GM19468 (cell line): ENCODE results near the gene GRID1.
"Not testable (repeated sequence)": the region's sequence is repeated elsewhere in the genome, so short reads cannot be mapped to it uniquely, and the experiment has no call there.

Source experiments
- ATAC-seq: cut with Tn5 transposase; IDR thresholded peaks from one replicate; pipeline ENCODE4 v1.9.1; 2021; ENCODE audit warnings: mild to moderate bottlenecking, moderate library complexity, moderate number of reproducible peaks; ENCODE audit not compliant: unreplicated experiment; ENCODE audit errors: extremely low read depth

GRID1 gene

GRCh38 chr10:86077871-86078638 is 288.5 kb downstream of the GRID1 start:
- no peak for ATAC-seq

GRCh38 chr10:86077271-86077670 is 289.3 kb downstream of the GRID1 start:
- no peak for ATAC-seq

GRCh38 chr10:86076497-86076896 is 290.1 kb downstream of the GRID1 start:
- not testable (repeated sequence) for ATAC-seq

DNA sequence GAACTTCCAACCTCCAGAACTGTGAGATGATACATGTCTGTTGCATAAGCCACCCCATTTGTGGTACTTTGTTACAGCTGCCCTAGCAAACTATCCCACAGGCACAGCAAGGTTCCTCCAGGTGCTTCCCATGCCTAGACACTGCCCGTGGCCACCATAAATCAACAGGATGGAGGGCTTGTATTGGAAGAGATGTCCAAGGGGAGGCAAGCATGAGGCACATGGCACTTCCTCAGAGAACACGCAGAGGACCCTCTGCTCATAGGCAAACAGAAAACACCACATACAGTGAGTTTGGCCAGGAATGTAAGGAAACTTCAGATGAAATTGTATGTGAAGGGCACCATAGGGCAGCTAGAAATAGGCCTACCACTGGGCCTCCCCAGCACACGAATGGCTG is 291.1 kb downstream of the GRID1 start:
- no peak for ATAC-seq

DNA sequence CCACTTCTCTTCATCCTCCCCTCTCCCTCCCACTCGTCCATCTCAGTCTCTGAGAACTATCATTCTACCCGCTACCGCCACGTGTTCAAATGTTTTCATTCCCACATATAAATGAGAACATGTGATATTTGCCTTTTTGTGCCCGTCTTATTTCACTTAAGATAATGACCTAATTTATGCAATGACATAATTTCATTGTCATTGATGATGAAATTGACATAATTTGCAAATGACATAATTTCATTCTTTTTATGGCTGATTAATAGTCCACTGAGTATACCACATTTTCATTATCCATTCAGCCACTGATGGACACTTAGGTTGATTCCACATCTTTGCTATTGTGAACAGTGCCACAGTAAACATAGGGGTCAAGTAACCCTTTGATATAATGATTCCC is 292.3 kb downstream of the GRID1 start:
- no peak for ATAC-seq

DNA sequence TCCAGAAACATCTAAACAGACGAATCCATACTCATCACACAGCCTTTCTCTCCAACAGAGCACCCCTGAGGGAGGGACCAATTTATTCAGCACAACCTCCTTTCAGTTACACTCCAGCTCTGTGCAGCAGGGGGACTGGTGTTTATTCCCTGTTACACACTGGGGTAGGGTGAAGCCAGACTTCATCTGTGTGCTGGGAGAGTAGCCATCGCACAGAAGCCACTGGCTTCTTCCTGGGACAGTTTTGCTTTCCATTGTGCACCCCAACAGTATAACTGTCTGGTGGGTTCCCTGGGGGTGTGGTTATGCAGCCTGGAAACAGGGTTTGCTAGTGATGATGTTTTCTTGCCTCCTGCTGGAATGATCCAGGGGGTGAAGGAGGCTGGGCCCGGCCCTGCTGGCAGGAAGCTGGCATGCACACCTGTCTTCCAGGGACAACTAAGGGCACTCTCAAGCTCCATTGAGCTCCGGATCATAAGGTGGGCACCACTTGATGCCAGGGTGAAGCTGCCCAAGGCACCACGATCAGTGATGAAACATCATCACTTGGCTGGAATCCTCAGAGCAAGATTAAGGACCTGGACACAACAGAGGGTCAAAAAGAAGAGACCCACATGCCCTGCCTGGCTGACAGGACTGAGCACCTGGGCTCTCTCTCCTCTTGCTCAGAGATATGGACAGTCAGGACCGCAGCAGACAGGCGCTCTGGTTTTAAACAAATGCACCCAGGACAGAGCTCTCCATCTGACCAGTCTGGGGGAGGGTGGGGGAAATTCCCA is 293.2 kb downstream of the GRID1 start:
- ATAC-seq, result no peak

DNA sequence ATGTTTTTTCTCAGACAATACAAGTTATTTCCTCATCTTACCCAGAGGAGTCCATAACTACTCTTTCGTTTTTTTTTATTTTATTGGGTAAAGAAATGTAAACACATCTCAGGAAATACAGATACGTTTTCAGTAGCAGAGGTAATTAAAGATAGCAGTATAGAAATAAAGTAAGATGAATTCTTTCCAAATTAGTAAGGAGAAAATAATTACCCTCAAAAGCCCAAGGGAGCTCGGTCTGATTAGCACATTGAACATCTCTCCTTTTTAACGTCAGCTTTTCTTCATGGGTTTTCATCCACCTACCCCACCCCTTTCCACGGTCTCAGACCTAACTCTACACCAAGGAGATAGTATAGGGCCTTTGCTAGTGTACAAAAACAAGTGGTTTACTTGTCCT is 294.2 kb downstream of the GRID1 start:
- no peak for ATAC-seq

DNA sequence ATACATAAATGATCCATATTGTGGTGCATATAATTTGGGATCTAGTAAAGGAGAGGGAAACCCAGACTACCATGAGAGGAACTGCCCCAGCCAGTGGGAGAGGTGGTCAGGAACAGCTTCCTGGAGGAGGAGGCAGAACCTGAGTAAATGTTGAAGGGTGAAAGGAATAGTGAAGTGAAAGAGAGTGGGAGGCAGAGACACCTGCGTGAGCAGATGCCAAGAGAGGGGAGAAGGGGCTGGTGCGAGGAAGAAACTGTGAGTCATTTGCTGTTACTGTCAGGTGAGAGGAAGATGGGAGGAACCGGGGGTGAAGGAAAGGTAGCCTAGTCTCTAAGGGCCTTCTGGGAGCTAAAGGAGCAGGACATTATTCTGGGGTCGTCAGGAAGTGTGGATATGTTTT is 294.8 kb downstream of the GRID1 start:
- no peak for ATAC-seq

DNA sequence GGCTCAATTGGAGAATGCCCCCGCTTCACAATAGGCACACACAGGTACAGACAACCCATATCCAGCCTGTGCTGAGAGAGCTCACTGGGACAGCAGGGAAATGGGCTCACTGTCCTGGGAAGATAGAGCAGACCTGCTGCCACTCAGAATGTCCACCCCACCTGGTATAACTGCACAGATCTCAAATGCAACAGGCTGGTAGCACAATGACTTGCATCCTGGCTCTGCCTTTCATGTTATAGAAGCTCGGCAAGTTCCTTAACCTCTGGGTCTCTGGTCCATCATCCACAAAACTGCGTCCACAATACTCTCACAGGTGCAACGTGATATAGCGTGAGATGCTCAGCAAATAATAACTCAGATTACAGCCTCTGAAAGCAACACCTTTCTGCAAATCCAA is 295.4 kb downstream of the GRID1 start:
- no peak for ATAC-seq

- no peak for ATAC-seq
These were observed 296.3 kb downstream of the GRID1 start for GRCh38 chr10:86070278-86070677.

DNA sequence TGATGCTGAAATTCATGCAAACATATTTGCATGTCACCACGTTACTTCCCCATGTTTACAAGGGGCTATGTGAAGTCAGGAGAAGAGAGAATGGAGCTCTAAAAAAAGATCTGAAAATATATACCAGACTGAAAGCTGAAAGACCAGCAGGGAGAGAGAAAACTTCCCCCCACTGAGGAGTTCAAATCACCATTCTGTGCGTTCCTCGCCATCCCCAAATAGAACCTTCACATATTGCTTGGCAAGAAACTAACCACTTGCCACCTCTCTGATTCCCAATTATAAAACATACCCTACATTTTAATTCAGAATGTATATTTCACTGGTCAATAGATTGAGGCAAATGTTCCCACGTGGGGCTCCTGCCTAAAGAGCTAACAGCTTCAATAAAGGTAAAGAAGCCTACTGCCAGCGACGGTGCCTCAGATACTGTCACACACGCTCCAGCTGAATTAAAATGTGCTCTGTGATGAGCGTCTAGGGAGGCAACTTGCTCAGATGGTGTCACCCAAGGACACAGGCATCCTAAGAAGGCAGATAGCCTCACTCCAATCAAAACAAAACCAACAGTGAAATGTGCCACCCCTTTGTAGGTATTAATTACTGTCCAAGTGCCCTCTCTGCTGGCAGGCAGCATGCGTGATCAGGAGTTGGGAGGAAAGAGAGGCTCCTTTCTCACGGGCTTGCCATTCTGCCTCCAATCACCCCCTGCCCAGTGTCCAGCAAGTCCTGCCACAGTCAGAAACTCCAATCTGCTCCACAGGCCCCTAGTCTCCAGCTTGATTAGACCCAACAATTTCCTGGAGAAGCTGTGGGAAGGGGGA is 298.2 kb downstream of the GRID1 start:
- ATAC-seq, result no peak

- no peak for ATAC-seq
These were observed 299.1 kb downstream of the GRID1 start for GRCh38 chr10:86067436-86068050.

GRCh38 chr10:86066696-86067095 is 299.9 kb downstream of the GRID1 start:
- no peak for ATAC-seq

DNA sequence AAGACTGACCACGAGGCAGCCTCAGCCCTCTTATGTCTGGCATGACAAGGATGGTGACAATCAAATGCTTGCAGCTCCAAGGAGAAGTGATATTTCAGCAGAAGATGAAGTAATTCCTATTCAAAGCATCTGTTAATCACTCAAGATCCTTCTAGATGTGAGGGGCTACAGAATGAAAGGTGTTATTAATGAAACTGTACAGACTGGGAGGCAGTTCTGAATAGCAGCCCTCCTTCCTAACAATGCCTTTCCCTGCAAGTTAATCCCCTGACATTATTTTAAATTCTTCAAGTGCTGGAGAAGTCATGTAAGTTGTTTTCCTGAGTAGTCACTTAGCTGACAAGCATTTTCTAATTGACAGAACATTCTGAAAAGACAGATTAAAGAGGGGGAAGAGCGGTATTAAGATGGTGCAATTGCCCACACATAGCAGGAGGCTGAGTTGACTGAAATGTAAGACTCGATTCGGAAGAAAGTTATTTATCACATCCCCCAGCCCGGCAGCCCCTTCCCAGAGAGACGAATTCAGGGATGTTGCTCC is 300.8 kb downstream of the GRID1 start:
- no peak for ATAC-seq

- ATAC-seq, result no peak
These were observed 301.5 kb downstream of the GRID1 start for GRCh38 chr10:86064931-86065662.

DNA sequence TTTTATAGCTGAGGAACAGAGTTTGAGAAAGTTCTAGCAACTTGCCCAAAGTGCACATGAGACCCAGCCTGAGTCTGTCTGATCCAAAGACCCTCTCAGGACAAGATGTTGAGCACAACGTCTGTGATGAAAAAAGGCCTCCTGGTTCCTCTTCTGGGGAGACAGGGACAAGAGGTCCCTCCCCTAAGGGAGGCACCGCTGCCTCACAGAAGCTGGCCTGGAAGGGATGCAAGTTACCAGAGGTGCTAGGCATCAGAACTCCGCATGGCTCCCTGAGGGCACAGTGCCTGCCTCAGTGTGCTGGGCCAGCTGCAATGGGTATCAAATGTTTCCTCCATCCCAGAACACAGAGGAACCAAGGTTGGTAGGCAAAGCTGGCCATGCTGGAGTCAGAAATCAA is 302.4 kb downstream of the GRID1 start:
- no peak for ATAC-seq

DNA sequence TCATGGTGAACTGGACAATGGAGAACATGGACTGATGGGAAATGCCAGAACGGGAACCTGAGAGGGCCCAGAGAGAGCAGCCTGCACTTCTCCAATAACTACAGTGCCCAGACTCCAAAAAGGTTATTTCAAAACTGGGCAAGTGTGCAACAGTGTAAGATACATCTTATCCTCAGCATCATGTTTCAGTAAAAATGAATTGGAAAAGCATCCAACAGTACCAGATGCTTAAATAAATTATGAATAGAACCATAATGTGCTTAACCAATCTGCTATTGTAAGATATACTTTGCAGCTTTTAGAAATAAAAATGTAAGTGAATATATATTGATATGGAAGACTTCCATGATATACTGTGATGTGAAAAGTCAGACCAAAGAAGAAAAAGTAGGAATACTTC is 303.3 kb downstream of the GRID1 start:
- no peak for ATAC-seq

- ATAC-seq, result no peak
These were observed 303.9 kb downstream of the GRID1 start for GRCh38 chr10:86062647-86063145.

DNA sequence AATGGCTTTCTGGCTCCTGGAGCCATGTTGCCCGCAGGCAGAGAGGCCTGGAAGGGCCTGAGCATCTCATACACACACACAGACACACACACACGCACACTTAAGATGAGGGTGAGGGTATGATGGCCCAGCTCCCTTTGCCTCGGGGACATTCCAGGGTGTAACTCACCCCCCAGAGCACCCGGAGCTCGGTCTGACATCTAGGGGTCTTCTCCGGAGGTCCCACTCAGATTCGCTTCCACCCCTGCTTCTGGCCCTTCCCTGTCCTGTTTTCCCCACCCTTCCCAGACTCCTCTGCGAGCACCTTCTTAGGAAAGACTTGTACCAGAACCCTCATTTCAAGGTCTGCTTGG is 304.4 kb downstream of the GRID1 start:
- ATAC-seq, result no peak
